ENCODE results near the gene SHISAL2B. TPM values are rescaled to one million over a fixed set of nuclear protein-coding genes. Genes with fewer than 3 reads are reported as not detected.

SHISAL2B gene
- total and polyA plus RNA-seq, 4 donors: not detected

- Histone ChIP-seq H3K4me3 (ENCODE audit: low read depth in 1 of 3, low read length in 3 of 3) (no peak overlapping the region), H3K9me3 (ENCODE audit: control insufficient read depth in 4 of 4, low read length in 3 of 4) (no peaks in the 10 kb centered on the region), H3K4me1 (ENCODE audit: control insufficient read depth in 4 of 4, insufficient read depth in 4 of 4, low read length in 3 of 4) (peaks cover 1 to 21% (median 16%) of the 10 kb centered on the region in 4 donors), H3K27ac (ENCODE audit: low read depth in 1 of 2, low read length in 2 of 2) (no peak overlapping the region), H3K27me3 (ENCODE audit: control insufficient read depth in 4 of 4, insufficient read depth in 4 of 4, low read length in 3 of 4) (no peaks in the 10 kb centered on the region), H3K36me3 (ENCODE audit: control insufficient read depth in 4 of 4, insufficient read depth in 3 of 4, low read depth in 1 of 4, low read length in 3 of 4) (peaks cover 0 to 3% (median 1%) of the 10 kb centered on the region in 4 donors), H3K9ac (ENCODE audit: low read depth in 1 of 2, low read length in 2 of 2) (no peak overlapping the region)
- TF ChIP-seq CTCF (IDR thresholded peaks at IDR 0.05; ENCODE audit: low read depth, low read length, missing input control): no peak
- no peak for TF ChIP-seq YY1 (IDR thresholded peaks at IDR 0.05)
- TF ChIP-seq NR2F2 (IDR thresholded peaks at IDR 0.05): no peak
- no peak for TF ChIP-seq GABPA (IDR thresholded peaks at IDR 0.05 in 1 of 2, conservative IDR thresholded peaks at IDR 0.05 in 1 of 2)
- no peak for TF ChIP-seq ATF3 (IDR thresholded peaks at IDR 0.05)
- no peak for TF ChIP-seq FOXA1 (IDR thresholded peaks at IDR 0.05)
- no peak for TF ChIP-seq REST (IDR thresholded peaks at IDR 0.05)
- TF ChIP-seq TAF1 (conservative IDR thresholded peaks at IDR 0.05): no peak
- TF ChIP-seq HNF4A (conservative IDR thresholded peaks at IDR 0.05): no peak
- no peak for TF ChIP-seq SP1 (IDR thresholded peaks at IDR 0.05)
- TF ChIP-seq JUND (IDR thresholded peaks at IDR 0.05): no peak
- no peak for TF ChIP-seq FOXA2 (IDR thresholded peaks at IDR 0.05)
- TF ChIP-seq EGR1 (IDR thresholded peaks at IDR 0.05; ENCODE audit: low read depth in 2 of 2): no peak
- no peak for TF ChIP-seq RXRA (IDR thresholded peaks at IDR 0.05)
- no peak for TF ChIP-seq MAX (IDR thresholded peaks at IDR 0.05)
- no peak for TF ChIP-seq ZBTB33 (IDR thresholded peaks at IDR 0.05)
- TF ChIP-seq HNF4G (IDR thresholded peaks at IDR 0.05): no peak
- WGBS: 85% methylated on average over 4 of the region's 4 CpGs
- no peak for DNase-seq (ENCODE audit: low spot score)
These were observed 73.7 kb downstream of the SHISAL2B start for GRCh38 chr5:64763948-64764503.
